Stimulated activated CD4-positive, alpha-beta T cell treated with anti-CD3 and anti-CD28 coated beads, Interleukin-2, amount 100 ng/mL, for 48 hours (primary cell): ENCODE results near the gene MMAB.

Experiments used
- DNase-seq, 2 donors: peaks; one replicate each; pipeline ENCODE4 v3.0.0-alpha.2; 2020

MMAB gene

GRCh38 chr12:109535231-109535862 is 38.0 kb downstream of the MMAB start:
- DNase-seq: no peak

GRCh38 chr12:109534456-109534855 is 38.8 kb downstream of the MMAB start:
- DNase-seq: no peak

- no peak for DNase-seq
Observed at GRCh38 chr12:109533487-109533740, 39.9 kb downstream of the MMAB start.

GRCh38 chr12:109532721-109533486 is 40.4 kb downstream of the MMAB start:
- DNase-seq: no peak

- DNase-seq: no peak
Observed at GRCh38 chr12:109531411-109531810, 41.9 kb downstream of the MMAB start.

- DNase-seq: no peak
Observed at GRCh38 chr12:109529691-109530640, 43.3 kb downstream of the MMAB start.

GRCh38 chr12:109527489-109528123 is 45.7 kb downstream of the MMAB start:
- no peak for DNase-seq

- no peak for DNase-seq
Observed at GRCh38 chr12:109525279-109525585, 48.1 kb downstream of the MMAB start.

- no peak for DNase-seq
Observed at GRCh38 chr12:109524466-109525278, 48.6 kb downstream of the MMAB start.

- no peak for DNase-seq
Observed at GRCh38 chr12:109523504-109523903, 49.8 kb downstream of the MMAB start.

- DNase-seq: no peak
Observed at GRCh38 chr12:109523071-109523470, 50.2 kb downstream of the MMAB start.

- no peak for DNase-seq
Observed at GRCh38 chr12:109521831-109522230, 51.5 kb downstream of the MMAB start.

- no peak for DNase-seq
Observed at GRCh38 chr12:109519787-109520186, 53.5 kb downstream of the MMAB start.

GRCh38 chr12:109518820-109519665 is 54.3 kb downstream of the MMAB start:
- peak; percentile 44 to 56 for DNase-seq

GRCh38 chr12:109517619-109518018 is 55.7 kb downstream of the MMAB start:
- no peak for DNase-seq

GRCh38 chr12:109513977-109514376 is 59.3 kb downstream of the MMAB start:
- no peak for DNase-seq

GRCh38 chr12:109513051-109513450 is 60.3 kb downstream of the MMAB start:
- no peak for DNase-seq

GRCh38 chr12:109512608-109513007 is 60.7 kb downstream of the MMAB start:
- DNase-seq: no peak

GRCh38 chr12:109510196-109510595 is 63.1 kb downstream of the MMAB start:
- no peak for DNase-seq

- no peak for DNase-seq
Observed at GRCh38 chr12:109504068-109504467, 69.2 kb downstream of the MMAB start.
